ENCODE results near the gene VPS51.

GRCh38 chr11:65058012-65058411, 38.0 kb upstream of the VPS51 start:
- no peak for TF ChIP-seq CTCF (IDR thresholded peaks at IDR 0.05)
- no peak for TF ChIP-seq POLR2A (IDR thresholded peaks at IDR 0.05)
